HUDEP-2 (cell line): Measurements from ENCODE around the gene TMEM256.

Experiments used
- DNase-seq, 76 experiments: peaks; one replicate each; lab custom pipeline; 2025; ENCODE audit not compliant: unreplicated experiment in 76 of 76; lab: John Stamatoyannopoulos, UW

Gene TMEM256

DNA sequence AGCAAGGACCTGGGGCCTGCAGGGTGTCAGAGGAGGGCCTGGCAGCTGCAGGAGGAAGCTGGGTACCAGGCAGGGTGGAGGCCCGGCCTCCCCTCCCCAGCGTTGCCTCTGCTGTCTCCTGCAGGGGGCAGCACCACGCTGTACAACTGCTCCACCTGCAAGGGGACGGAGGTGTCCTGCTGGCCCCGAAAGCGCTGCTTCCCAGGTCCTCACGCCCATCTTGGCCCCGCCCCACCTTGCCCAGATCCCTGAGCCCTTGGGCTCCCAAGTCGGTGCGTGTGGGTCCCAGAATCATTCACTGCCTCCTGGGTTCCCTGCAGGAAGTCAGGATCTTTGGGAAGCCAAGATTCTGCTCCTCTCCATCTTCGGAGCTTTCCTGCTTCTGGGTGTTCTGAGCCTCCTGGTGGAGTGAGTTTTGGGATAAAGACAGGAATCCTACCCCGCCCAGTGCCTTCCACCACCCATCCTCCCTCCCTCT lies 47.8 kb downstream of the TMEM256 start:
- DNase-seq = peak in 63 of 76 experiments; percentile 7 to 81 (median 64)

- no peak for DNase-seq
These were observed 48.3 kb downstream of the TMEM256 start for GRCh38 chr17:7355573-7355972.

GRCh38 chr17:7355053-7355452 lies 48.8 kb downstream of the TMEM256 start, which contains the start of gene TMEM95:
Gene TMEM95, plus strand, starts transcription at chr17:7355156. Its CDS starts 49 bp downstream, at chr17:7355205.
- DNase-seq = peak in 65 of 76 experiments; percentile 20 to 86 (median 71)

DNA sequence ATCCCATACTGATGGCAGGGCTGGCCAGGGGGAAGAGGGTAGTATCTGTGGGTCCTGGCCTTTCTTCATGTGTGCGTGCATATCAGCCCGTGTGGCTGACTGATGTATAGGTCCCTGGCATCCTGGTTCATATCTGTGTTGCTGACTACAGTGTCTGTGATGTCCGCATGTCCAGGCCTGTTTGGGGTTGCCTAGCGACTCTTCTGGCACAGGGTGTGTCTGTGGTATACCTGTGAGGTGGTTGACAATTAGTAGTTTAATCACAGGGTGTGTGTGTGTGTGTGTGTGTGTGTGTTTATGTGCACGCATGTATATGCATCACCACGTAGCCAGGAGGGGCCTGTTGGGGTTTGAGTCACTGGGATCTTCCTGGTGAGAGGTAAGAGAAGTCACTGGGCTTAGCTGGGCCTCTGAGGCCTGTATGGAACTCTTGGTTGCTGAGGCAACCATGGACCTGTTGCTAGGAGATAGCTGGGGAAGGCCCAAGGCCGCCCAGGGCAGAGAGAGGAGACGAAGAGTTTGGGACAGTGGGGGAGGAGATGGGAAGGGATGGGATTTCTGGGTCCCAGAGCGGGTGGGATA lies 49.5 kb downstream of the TMEM256 start:
- peak in 10 of 76 experiments; percentile 1 to 20 (median 6) for DNase-seq
